AG04450 (cell line): ENCODE data around the gene PLA2G2C. TPM values are rescaled to one million over a fixed set of nuclear protein-coding genes. Genes with fewer than 3 reads are reported as not detected.
"Not testable (repeated sequence)": the region's sequence is repeated elsewhere in the genome, so short reads cannot be mapped to it uniquely, and the experiment has no call there.

ENCODE experiments used
- CTCF ChIA-PET: fragments of 300-600, 350-600 bp; formaldehyde crosslinking; extraction: SDS; loops from one replicate; lab custom pipeline; 2022; ENCODE audit warnings: antibody characterized with exemption, inconsistent platforms; lab: Charles Lee
- POLR2A ChIA-PET: fragments of 350-600 bp; formaldehyde crosslinking; extraction: SDS; loops from one replicate; lab custom pipeline; 2021; ENCODE audit warnings: antibody characterized with exemption, inconsistent platforms; lab: Yijun Ruan, JAX
- DNase-seq: peaks from one replicate; pipeline ENCODE4 v3.0.0-alpha.2; 2011; ENCODE audit warnings: low read depth, low spot score
- H3K27ac ChIP-seq: one replicate; pipeline ENCODE4 v1.5.1; 2012; ENCODE audit warnings: low read depth, low read length, control low read depth
- H3K27me3 ChIP-seq: one replicate; pipeline ENCODE4 v1.6.0; 2012; ENCODE audit warnings: low read length; ENCODE audit not compliant: control insufficient read depth, insufficient read depth
- H3K4me3 ChIP-seq: 2 replicates; pipeline ENCODE4 v1.5.1; 2011; ENCODE audit warnings: mild to moderate bottlenecking, low read depth, low read length, control low read depth
- H3K9me3 ChIP-seq: 2 replicates; pipeline ENCODE4 v1.5.1; 2012; ENCODE audit warnings: low read length; ENCODE audit not compliant: control insufficient read depth, insufficient read depth
- polyA minus RNA-seq: library from RNA; depleted of rRNA, polyadenylated mRNA; stranded (reverse); fragments of >200 nt; gene quantifications from 2 replicates; pipeline ENCODE4 v1.2.3, GENCODE V29; 2011; rRNA and poly(A)+ RNA removed
- polyA plus RNA-seq: library from polyadenylated mRNA; depleted of rRNA; stranded (reverse); fragments of >200 nt; gene quantifications from 2 replicates; pipeline ENCODE4 v1.2.3, GENCODE V29; 2011; rRNA removed
- TF ChIP-seq, protein P1 (sequence below): IDR thresholded peaks from 2 replicates; pipeline ENCODE4 v1.5.1; 2011; ENCODE audit warnings: low read depth, low read length, control low read depth, inconsistent platforms

PLA2G2C gene, protein sequence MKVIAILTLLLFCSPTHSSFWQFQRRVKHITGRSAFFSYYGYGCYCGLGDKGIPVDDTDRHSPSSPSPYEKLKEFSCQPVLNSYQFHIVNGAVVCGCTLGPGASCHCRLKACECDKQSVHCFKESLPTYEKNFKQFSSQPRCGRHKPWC
- polyA plus RNA-seq = not detected in 2 replicates
- not detected in 2 replicates for polyA minus RNA-seq

DNA sequence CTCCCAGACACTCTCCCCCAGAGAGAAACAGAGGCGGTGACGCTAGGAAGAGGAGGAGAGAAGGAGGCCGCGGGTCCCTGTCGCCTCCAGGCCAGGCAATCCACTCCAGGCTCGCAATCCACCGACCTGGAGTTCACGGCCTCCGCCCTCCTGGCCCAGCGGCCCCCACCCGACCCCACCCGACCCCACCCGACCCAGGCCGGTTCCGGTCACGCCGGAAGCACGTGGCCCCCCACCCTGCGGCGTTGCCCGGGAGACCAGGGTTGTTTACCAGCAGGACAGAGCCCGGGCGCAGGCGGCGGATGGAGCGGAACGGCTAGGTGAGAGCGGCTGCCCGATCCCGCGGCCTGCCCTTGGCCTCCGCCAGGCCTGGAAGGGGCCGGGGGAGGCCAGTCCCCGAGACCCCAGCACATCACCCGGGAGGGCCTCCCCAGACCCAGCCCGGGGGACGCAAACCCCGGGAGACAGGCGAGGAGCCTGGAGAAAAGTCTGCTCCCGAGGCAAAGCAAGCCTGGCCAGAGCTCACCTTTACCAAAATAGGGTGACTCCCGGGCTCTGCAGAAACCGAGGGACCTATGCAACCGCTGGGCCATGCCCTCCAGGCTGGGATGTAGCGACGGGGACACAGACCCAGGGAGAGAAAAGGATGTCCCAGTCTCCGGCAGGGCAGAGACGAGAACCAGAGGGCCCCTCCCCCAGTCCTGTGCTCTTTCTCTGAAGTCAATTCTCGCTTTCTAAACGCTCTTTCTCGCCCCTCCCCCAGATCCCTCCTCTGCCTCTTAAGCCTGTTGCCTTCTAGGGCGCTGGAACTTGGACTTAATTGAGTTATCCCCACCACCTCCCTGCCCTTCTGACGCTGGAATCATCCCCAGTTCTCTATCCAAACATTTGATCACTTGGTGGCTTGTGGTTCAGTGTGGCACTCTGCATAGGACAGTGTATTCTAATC, at the start of gene PLA2G2C, which contains the start of gene UBXN10:
PLA2G2C (minus strand) TSS at position 685 of the 949 bp plus-strand sequence. CDS start 9,155 bp downstream, outside the sequence.
UBXN10 (plus strand) TSS at position 263 of the 949 bp plus-strand sequence. CDS start 4,466 bp downstream, outside the sequence.
- Histone ChIP-seq H3K4me3 (no peak within 1 kb of the TSS), H3K9me3 (no peaks in the 10 kb centered on the region), H3K27me3 (peaks cover 61% of the 10 kb centered on the region), H3K27ac (no peak within 1 kb of the TSS)
- CTCF ChIA-PET = no interaction called here
- TF ChIP-seq, protein P1, sequence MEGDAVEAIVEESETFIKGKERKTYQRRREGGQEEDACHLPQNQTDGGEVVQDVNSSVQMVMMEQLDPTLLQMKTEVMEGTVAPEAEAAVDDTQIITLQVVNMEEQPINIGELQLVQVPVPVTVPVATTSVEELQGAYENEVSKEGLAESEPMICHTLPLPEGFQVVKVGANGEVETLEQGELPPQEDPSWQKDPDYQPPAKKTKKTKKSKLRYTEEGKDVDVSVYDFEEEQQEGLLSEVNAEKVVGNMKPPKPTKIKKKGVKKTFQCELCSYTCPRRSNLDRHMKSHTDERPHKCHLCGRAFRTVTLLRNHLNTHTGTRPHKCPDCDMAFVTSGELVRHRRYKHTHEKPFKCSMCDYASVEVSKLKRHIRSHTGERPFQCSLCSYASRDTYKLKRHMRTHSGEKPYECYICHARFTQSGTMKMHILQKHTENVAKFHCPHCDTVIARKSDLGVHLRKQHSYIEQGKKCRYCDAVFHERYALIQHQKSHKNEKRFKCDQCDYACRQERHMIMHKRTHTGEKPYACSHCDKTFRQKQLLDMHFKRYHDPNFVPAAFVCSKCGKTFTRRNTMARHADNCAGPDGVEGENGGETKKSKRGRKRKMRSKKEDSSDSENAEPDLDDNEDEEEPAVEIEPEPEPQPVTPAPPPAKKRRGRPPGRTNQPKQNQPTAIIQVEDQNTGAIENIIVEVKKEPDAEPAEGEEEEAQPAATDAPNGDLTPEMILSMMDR = no peak
- DNase-seq = no peak
- POLR2A ChIA-PET = no interaction called here

DNA sequence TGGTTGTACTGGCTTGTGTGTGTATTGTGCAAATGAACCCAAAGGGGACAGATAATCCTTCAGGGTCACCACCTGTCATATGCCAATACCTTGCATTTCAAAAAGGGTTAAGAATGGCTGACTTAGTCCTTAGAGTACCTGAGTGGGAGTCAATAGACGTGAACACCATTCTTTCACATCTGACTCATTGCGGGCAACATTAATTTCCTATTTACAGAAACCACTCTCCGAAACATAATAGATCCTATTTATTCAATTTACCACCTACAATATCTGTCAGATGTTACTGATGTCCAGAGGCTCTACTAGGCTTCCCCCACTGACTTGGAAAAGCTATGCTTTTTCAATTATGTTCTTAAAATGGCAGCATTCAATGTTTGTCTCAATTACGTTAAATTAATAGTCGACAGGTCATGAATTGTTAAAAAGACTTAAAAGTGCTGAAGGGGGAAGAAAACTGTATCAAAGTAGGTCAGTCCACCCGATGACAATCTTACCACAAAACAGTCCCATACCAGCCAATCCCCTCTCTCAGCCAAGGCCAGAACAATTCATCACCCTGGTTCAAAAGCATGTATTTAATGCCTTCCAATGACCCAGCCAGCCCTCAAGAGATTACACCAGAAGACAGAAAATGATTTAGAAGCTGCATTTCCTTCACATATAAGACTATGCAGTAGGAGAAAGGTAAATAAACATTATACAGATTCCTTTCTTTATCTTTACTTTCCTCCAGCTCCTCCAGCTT, 48.6 kb upstream of the PLA2G2C start:
- H3K27ac ChIP-seq = no peak overlapping the region
- no peak for DNase-seq
- H3K27me3 ChIP-seq = peaks cover 34% of the 10 kb centered on the region
- no peak overlapping the region for H3K4me3 ChIP-seq
- CTCF ChIA-PET = interaction anchor here (0.7 to 3.0 kb wide), 10 partner anchors 8 to 1158 kb away, joined by 3 to 21 read pairs (median 3); no protein-coding TSS in a partner anchor
- TF ChIP-seq, protein P1 = no peak
- H3K9me3 ChIP-seq = no peaks in the 10 kb centered on the region
- POLR2A ChIA-PET = no interaction called here

GRCh38 chr1:20233866-20234265, 47.5 kb upstream of the PLA2G2C start:
- Histone ChIP-seq H3K27ac (no peak overlapping the region), H3K27me3 (peaks cover 38% of the 10 kb centered on the region), H3K9me3 (no peaks in the 10 kb centered on the region), H3K4me3 (no peak overlapping the region)
- no peak for DNase-seq
- TF ChIP-seq, protein P1 = no peak
- POLR2A ChIA-PET = no interaction called here
- CTCF ChIA-PET = interaction anchor here (0.6 to 3.0 kb wide), 11 partner anchors 9 to 260 kb away, joined by 3 to 21 read pairs (median 3); no protein-coding TSS in a partner anchor

- POLR2A ChIA-PET = no interaction called here
- DNase-seq = no peak
Measured at GRCh38 chr1:20233394-20233793, 47.1 kb upstream of the PLA2G2C start.

DNA sequence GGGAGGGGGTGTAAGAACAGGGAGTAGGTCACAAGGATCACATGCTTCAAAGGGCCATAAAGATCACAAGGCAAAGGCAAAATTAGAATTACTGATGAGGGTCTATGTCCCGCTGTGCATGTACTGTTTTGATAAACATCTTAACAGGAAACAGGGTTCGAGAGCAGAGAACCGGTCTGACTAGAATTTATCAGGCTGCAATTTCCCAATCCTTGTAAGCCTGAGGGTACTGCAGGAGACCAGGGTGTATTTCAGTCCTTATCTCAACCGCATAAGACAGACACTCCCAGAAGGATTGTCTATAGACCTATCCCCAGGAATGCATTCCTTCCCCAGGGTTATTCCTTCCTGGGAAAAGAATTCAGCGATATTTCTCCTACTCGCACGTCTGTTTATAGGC, 46.2 kb upstream of the PLA2G2C start:
- H3K9me3 ChIP-seq, H3K4me3 ChIP-seq, POLR2A ChIA-PET, H3K27ac ChIP-seq, DNase-seq: not testable (repeated sequence)
- CTCF ChIA-PET = interaction anchor here (0.9 to 2.7 kb wide), 3 partner anchors 10 to 197 kb away, joined by 3 to 9 read pairs (median 5); no protein-coding TSS in a partner anchor
- H3K27me3 ChIP-seq = peaks cover 45% of the 10 kb centered on the region

More at GRCh38 chr1:20233394-20233793, 47.1 kb upstream of the PLA2G2C start:
- Histone ChIP-seq H3K4me3 (no peak overlapping the region), H3K27me3 (peaks cover 40% of the 10 kb centered on the region), H3K27ac (no peak overlapping the region), H3K9me3 (no peaks in the 10 kb centered on the region)
- TF ChIP-seq, protein P1 = peak; percentile 55
- CTCF ChIA-PET = interaction anchor here (0.6 to 3.0 kb wide), 12 partner anchors 9 to 261 kb away, joined by 3 to 21 read pairs (median 3); no protein-coding TSS in a partner anchor
